ENCODE results near the gene CD8B. TPM values are rescaled to one million over a fixed set of nuclear protein-coding genes. Genes with fewer than 3 reads are reported as not detected.

The CD8B gene
- total and polyA plus RNA-seq, 2 of the 8 experiments (the other 6 are each of a cell fraction or from before 2014, with no cell fraction given), result 0.35 to 0.63 TPM

DNA sequence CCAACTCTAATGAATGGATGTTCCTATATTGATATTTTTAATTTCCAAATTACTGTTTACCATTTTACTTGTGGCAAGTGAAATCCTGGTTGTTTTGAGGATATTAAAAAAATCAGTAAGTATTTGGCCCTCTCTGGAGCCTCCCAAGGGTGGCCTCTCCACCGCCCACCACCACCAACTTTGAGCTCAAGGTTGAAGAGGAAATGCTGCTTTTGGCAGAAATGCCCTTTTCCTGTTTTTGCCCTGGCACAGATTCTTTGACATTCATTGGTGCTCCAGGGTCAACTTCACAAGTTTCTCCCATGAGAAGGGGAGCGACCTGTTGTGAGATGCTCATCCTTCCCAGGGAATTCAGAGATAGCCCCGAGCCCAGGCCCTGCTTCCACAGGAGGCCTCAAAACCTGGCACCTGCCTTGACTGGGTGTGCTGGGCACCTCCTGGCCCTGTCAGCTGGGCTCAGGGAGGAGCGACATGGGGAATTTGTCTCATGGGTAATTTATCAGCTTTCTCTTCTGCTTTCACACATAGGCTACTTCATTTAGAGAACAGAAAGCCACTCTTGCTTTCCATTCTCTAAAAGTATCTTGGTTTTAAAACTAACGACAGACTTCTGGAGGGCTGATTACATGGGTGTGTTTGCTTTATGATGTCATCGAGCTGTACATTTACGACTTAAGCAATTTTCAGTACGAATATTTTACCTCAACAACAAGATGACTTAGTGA, 77.9 kb downstream of the CD8B start (continued):
- TF ChIP-seq, protein P1, sequence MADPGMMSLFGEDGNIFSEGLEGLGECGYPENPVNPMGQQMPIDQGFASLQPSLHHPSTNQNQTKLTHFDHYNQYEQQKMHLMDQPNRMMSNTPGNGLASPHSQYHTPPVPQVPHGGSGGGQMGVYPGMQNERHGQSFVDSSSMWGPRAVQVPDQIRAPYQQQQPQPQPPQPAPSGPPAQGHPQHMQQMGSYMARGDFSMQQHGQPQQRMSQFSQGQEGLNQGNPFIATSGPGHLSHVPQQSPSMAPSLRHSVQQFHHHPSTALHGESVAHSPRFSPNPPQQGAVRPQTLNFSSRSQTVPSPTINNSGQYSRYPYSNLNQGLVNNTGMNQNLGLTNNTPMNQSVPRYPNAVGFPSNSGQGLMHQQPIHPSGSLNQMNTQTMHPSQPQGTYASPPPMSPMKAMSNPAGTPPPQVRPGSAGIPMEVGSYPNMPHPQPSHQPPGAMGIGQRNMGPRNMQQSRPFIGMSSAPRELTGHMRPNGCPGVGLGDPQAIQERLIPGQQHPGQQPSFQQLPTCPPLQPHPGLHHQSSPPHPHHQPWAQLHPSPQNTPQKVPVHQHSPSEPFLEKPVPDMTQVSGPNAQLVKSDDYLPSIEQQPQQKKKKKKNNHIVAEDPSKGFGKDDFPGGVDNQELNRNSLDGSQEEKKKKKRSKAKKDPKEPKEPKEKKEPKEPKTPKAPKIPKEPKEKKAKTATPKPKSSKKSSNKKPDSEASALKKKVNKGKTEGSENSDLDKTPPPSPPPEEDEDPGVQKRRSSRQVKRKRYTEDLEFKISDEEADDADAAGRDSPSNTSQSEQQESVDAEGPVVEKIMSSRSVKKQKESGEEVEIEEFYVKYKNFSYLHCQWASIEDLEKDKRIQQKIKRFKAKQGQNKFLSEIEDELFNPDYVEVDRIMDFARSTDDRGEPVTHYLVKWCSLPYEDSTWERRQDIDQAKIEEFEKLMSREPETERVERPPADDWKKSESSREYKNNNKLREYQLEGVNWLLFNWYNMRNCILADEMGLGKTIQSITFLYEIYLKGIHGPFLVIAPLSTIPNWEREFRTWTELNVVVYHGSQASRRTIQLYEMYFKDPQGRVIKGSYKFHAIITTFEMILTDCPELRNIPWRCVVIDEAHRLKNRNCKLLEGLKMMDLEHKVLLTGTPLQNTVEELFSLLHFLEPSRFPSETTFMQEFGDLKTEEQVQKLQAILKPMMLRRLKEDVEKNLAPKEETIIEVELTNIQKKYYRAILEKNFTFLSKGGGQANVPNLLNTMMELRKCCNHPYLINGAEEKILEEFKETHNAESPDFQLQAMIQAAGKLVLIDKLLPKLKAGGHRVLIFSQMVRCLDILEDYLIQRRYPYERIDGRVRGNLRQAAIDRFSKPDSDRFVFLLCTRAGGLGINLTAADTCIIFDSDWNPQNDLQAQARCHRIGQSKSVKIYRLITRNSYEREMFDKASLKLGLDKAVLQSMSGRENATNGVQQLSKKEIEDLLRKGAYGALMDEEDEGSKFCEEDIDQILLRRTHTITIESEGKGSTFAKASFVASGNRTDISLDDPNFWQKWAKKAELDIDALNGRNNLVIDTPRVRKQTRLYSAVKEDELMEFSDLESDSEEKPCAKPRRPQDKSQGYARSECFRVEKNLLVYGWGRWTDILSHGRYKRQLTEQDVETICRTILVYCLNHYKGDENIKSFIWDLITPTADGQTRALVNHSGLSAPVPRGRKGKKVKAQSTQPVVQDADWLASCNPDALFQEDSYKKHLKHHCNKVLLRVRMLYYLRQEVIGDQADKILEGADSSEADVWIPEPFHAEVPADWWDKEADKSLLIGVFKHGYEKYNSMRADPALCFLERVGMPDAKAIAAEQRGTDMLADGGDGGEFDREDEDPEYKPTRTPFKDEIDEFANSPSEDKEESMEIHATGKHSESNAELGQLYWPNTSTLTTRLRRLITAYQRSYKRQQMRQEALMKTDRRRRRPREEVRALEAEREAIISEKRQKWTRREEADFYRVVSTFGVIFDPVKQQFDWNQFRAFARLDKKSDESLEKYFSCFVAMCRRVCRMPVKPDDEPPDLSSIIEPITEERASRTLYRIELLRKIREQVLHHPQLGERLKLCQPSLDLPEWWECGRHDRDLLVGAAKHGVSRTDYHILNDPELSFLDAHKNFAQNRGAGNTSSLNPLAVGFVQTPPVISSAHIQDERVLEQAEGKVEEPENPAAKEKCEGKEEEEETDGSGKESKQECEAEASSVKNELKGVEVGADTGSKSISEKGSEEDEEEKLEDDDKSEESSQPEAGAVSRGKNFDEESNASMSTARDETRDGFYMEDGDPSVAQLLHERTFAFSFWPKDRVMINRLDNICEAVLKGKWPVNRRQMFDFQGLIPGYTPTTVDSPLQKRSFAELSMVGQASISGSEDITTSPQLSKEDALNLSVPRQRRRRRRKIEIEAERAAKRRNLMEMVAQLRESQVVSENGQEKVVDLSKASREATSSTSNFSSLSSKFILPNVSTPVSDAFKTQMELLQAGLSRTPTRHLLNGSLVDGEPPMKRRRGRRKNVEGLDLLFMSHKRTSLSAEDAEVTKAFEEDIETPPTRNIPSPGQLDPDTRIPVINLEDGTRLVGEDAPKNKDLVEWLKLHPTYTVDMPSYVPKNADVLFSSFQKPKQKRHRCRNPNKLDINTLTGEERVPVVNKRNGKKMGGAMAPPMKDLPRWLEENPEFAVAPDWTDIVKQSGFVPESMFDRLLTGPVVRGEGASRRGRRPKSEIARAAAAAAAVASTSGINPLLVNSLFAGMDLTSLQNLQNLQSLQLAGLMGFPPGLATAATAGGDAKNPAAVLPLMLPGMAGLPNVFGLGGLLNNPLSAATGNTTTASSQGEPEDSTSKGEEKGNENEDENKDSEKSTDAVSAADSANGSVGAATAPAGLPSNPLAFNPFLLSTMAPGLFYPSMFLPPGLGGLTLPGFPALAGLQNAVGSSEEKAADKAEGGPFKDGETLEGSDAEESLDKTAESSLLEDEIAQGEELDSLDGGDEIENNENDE (IDR thresholded peaks at IDR 0.05; ENCODE audit: insufficient replicate concordance, low read length), result no peak
- TF ChIP-seq SRF (IDR thresholded peaks at IDR 0.05; ENCODE audit: low read depth, low read length), result no peak
- TF ChIP-seq RFX5 (IDR thresholded peaks at IDR 0.05; ENCODE audit: borderline replicate concordance, low read depth, low read length), result no peak
- no peak for TF ChIP-seq SIN3A (conservative IDR thresholded peaks at IDR 0.05 in 1 of 2, IDR thresholded peaks at IDR 0.05 in 1 of 2; ENCODE audit: low read depth in 1 of 2, low read length in 2 of 2)
- no peak for TF ChIP-seq BCL11A (IDR thresholded peaks at IDR 0.05; ENCODE audit: low read depth in 2 of 2, low read length in 2 of 2)
- TF ChIP-seq CHD2 (IDR thresholded peaks at IDR 0.05; ENCODE audit: low read length), result no peak
- TF ChIP-seq, protein P2, sequence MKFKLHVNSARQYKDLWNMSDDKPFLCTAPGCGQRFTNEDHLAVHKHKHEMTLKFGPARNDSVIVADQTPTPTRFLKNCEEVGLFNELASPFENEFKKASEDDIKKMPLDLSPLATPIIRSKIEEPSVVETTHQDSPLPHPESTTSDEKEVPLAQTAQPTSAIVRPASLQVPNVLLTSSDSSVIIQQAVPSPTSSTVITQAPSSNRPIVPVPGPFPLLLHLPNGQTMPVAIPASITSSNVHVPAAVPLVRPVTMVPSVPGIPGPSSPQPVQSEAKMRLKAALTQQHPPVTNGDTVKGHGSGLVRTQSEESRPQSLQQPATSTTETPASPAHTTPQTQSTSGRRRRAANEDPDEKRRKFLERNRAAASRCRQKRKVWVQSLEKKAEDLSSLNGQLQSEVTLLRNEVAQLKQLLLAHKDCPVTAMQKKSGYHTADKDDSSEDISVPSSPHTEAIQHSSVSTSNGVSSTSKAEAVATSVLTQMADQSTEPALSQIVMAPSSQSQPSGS (IDR thresholded peaks at IDR 0.05; ENCODE audit: low read length), result no peak
- TF ChIP-seq RXRA (IDR thresholded peaks at IDR 0.05; ENCODE audit: insufficient read depth, low read depth, low read length), result no peak
- TF ChIP-seq TCF12 (IDR thresholded peaks at IDR 0.05; ENCODE audit: low read depth, low read length), result no peak

Data from H1 (cell line).